ENCODE data around the gene BUB1.
"Not testable (repeated sequence)": the region's sequence is repeated elsewhere in the genome, so short reads cannot be mapped to it uniquely, and the experiment has no call there.

Gene BUB1

DNA sequence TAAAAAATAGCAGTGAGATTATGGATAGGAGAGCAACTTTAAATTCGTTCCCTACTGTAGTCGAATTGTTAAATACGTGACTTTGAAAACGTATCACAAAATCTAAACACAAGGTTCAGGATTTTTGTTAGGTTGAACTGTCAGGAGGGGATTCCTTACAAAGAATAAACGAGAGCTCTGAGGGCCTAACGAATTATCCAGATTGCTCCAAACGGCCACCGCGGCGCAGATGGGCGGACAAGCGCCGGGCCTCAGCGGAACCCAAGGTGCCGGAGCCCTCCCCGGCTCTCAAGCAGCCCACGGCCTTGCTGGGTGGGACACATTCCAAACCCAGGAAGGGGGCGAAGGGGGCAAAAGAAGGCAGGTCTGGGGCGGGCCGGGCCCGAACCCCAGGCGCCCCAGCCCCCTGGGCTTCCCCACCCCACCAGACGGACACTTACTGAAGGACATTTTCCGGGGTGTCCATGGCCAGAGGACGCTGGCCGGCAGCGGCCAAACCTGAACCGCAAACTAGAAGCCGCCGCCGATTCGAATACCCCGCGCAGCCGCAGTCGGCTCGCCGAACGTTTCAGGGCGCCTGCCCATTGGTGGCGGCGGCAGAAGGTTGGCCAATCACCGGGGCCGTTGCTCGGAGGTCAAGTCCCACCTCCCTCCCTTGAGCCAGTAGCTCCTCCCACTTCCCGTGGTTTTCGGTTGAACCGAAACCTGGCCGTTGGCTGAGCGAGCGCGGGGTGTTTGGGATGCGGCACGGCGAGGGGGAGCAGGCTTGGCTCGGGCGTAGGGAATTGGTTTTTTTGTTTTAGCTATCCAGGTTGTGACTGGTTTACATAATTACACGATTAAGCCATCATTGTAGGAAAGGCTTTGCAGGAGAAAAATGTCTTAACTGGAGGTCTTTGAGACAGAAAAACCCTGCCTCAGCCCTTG lies at the start of gene BUB1:
Gene BUB1 (minus strand): TSS at position 534 of the 927 bp plus-strand sequence. CDS start 68 bp downstream, at position 466.
- peak; percentile 90 to 94 (median 94) for DNase-seq (ENCODE audit: low read depth in 3 of 3)

DNA sequence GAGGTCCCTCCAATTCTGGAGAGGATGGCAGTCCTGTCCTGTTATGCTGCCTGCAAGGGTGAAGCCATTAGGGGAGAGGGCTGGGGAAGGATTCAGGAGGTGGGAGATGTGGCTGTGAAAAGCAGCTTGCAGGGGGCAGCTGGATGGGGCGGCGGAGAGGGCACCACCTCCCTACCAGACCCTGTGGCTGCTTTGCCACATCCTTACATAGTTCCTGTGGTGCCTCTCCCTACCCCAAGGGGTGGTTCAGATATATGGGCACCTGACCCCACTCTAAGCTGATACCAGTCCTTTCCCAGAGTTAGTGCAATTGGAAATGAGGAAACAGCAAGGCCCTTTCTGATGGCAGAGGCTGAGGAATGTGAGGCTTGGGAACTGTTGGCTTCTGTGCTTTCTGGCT lies 48.4 kb upstream of the BUB1 start:
- no peak for DNase-seq (ENCODE audit: low read depth in 3 of 3)

DNA sequence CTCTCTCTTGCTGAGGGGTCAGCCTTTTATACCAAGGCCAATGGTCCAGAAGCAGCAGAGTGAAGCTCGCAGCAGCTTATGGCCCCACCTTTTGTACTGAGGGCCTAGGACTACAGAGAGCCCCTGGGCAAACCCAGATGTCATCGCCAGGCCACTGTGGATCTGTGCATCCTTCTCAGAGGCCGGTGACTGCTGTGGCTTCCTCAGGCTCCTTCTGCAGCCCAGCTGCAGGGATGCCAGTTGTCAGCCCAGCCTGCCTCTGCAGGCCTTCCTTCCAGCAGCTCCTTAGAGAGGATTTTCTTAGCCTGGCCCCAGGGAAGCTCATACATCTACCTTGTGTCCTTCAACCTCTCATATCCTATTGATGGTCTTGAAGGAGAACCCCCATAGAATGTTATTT lies 48.0 kb upstream of the BUB1 start:
- no peak for DNase-seq (ENCODE audit: low read depth in 3 of 3)

DNA sequence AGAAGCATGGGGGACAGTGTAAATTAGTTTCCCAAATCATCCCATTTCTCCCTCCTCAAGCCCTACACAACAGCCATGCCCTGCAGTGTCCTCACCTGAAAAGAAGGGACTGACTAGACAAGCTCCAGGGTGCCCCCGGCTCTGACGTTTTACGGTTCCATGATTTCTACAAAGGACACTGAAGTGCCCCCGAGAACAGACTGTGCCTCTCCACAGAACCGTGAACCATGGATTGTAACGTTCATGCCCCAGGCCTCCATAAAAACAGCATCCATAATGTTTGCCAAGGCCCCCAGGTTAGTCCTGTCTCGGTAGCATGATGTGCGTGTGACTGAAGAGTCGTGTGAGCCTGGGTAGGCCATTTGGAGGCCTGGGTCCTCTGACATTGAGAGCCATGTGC lies 47.5 kb upstream of the BUB1 start:
- DNase-seq (ENCODE audit: low read depth in 3 of 3), result no peak

DNA sequence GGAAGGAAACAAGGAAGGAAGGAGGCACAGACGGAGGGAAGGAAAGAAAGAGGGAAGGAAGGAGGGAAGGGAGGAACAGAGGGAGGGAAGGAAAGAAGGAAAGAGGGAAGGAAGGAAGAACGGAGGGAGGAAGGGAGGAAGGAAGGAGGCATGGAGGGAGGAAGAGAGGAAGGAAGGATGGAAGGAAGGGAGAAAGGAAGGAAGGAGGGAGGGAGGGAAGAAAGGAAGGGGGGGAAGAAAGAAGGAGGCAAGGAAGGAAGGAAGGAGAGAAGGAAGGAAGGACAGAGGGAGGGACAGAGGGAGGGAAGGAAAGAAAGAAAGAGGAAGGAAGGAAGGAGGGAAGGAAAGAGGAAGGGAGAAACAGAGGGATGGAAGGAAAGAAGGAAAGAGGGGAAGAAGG lies 47.0 kb upstream of the BUB1 start:
- no peak for DNase-seq (ENCODE audit: low read depth in 3 of 3)

DNA sequence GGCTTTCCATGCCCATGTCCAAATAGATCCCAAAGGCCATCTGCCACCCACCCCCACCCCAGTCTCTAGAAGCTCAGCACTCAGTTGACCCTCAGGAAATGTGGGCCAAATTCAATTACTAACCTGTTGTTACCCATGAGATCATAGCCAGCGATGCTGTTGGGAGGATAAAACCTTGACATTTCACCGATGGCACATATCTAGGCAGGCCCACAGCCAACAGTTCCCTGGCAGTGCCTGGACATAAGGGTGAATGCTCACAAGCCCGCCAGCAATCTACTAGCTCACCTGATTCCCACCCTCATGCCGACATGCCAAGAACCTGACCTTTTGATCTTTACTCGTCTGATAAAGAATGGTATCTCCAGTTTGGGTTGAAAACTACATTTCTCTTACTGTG lies 42.7 kb upstream of the BUB1 start:
- DNase-seq (ENCODE audit: low read depth in 3 of 3), result no peak

DNA sequence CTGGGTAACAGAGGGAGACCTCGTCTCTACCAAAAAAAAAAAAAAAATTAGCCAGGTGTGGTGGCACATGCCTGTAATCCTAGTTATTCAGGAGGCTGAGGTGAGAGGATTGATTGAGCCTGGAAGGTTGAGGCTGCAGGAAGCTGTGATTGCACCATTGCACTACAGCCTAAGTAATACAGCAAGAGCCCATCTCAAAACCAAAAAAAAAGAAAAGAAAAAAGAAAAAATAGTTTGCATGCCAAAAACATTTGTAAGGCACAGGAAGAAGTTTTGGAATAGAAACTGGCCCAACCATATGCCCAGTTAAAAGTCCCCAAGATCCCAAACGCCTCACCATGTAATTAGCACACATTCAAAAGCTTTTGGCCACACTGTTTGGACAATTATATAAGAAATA lies 41.1 kb upstream of the BUB1 start:
- no peak for DNase-seq (ENCODE audit: low read depth in 3 of 3)

DNA sequence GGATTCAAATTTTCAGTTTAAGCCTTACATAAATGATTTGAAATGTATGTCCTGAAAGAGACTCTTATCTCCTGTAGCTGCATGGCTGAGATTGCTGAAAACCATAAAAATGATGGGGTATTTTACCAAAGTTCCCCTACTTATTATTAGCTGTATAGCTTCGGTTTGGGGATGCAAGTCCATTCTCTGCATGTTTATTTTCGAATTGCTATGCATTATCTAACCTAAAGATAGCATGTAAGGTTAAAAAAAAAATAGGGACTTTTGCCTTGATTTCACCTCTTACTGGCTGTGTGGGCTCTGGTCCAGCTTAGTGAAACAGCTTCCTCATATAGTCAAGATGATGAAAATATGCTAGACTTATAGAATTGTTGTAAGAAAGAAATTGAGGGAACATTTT lies 40.5 kb upstream of the BUB1 start:
- DNase-seq (ENCODE audit: low read depth in 3 of 3), result no peak

DNA sequence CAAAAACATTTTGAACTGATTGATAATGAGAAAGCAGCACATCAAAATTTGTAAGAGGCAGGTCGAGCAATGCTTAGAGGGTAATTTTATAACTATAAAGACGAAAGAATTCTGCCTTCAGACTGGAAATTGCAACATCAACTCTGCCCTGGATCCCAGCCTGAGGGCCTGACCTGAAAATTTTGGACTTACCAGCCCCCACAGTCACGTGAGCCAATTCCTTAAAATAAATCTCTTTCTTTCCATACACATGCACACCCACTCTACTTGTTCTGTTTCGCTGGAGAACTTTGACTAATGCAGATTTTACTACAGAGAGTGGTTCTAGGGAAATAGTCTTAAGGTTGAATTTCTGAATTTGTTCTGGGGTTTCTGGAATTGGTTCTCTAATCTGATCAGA lies 39.9 kb upstream of the BUB1 start:
- DNase-seq (ENCODE audit: low read depth in 3 of 3), result no peak

DNA sequence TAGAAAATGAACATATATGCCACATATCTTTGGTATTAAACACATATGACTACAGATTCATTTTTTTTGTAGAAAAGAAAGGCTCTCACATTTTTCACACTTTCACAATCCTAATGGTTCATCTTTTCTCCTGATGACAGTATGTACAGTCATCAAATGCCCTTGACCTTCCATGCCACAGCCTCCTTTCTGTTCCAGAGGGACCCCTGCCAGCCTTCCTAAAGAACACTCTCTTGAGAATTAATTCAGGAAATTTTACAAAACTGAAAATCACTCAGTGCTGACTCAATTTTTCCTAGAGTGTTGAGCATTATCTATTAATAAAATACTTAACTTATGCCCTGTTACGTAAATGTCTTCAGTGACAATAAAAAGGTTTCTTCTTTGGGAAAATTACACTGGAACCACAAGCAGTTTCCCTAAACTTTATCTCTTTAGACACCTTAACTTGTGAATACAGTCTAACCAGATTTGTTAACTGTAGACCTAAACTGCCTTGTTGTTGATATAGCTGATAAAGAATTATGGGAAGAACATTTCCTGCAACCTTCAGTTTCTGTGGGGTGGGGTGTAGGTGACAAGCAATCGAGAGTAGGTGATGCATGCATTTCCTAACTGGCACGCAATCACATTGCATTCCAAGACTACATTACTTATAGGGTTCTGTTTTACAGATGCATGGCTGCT lies 39.2 kb upstream of the BUB1 start:
- DNase-seq (ENCODE audit: low read depth in 3 of 3), result no peak

DNA sequence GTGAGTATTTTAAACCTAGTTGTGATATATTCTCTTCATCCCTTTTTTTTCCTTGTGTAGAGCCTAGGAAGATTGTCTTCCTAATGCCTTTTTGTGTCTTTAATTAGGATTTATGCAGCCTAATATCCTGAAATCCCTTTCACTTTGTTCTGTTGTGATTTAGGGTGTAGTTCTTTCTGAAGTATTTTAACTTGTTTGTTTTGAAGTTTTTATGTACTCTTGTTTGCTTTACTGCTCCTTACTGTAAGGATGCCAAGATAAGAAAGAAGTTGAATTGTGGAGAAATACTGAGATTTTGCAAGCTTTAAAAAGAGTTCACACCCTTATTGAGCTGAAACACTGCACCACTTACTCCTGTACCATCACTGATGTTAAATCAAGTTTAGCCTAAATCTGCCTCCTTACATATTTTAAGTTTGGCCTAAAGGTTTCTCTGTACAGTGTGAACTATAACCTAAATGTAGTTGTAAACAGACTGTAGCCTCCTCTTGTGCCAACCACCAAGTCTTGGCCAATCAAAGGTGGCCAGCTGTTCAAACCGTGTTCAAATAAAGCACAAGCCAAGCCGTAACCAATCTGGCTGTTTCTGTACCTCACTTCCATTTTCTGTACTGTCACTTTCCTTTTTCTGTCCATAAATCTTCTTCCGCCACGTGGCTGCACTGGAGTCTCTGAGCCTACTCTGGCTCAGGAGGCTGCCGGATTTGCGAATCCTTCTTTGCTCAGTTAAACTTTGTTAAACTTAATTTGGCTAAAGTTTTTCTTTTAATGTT lies 36.8 kb upstream of the BUB1 start:
- no peak for DNase-seq (ENCODE audit: low read depth in 3 of 3)

DNA sequence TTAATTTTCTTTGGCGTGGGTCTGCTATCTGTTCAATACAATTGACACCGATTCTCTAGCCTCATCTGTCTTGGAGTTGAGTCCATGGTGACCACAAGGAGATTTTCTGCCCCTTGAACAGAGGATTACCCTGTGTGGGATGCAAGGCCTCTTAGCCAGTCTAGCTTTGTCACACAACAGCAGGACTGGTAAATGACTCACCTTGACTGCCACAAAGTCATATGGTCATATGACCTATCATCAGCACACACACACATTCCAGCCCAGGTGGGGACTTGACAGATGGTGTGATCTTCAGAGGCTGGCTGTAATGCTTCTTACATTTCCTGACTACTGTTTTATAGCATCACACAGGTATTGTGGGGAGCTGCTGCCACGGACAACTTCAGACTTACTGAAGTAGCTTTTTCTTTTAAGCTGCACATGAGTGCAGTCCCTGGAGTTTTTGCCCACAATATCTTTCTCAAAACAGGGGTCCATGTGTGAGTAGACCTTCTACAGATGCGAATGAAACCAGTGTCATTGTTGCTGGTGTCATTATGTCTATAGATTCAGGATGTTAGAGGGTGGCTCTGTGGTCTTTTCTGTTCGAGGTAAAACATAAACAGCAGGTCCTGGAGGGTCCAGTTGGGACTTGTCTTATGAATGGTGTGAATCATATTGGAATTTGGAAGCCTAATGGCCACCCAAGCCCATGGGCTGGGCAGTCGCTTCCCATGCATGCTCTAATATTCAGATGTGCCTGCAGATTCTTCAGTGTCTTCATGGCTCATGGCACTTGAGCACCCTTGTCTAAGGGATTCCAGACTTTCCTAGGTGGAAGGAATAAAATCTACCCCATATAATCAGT lies 35.9 kb upstream of the BUB1 start:
- DNase-seq (ENCODE audit: low read depth in 3 of 3), result no peak

DNA sequence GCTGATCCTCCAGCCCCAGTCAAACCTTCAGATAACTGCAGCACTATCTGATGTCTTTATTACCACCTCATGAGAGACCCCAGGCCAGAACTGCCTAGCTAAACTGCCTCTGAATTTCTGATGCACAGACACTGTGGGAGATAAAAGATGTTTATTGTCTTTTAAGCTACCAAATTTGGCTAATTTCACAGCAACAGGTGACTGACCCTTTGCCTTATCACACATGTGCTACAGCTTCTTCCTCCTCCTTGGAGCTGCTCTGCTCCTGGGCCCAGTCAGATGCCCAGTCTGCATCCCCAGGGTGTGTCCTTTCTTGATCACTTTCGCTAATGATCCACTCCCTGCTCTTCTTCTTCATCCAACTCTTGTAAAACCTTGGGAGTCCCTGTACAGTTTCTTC lies 34.9 kb upstream of the BUB1 start:
- no peak for DNase-seq (ENCODE audit: low read depth in 3 of 3)

DNA sequence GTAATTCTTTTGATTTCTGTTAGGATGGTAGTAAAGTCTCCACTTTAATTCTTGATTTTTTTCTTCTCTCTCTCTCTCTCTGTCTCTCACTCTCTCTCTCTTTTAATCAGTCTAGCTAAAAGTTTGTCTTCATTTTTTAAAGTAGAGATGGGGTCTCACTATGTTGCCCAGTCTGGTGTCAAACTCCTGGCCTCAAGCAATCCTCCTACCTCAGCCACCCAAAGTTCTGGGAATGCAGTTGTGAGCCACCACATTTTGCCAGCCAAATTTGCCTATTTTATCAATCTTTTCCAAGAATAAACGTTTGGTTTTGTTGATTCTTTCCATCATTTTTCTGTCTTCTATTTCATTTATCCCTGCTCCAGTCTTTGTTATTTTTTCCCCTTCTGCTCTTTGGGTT lies 30.6 kb upstream of the BUB1 start:
- no peak for DNase-seq (ENCODE audit: low read depth in 3 of 3)

DNA sequence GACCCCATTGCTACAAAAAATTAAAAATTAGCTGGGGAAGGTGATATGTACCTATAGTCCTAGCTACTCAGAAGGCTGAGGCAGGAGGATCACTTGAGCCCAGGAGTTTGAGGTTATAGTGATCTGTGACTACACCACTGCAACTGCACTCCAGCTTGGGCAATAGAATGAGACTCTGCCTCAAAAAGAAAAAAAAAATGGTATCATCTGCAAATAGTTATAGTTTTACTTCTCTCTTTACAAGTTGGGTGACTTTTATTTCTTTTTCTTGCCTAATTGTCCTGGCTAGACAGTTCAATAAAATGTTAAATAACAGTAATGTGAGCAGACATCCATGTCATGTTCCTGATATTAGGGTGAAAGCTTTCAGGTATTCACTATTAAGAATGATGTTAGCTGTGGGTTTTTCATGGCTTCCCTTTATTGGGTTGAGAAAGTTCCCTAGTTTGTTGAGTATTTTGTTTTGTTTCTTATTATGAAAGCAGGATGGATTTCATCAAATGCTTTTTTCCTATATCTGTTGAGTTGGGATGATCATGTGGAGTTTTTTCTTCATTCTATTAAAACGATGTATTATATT lies 29.6 kb upstream of the BUB1 start:
- DNase-seq (ENCODE audit: low read depth in 3 of 3), result no peak

DNA sequence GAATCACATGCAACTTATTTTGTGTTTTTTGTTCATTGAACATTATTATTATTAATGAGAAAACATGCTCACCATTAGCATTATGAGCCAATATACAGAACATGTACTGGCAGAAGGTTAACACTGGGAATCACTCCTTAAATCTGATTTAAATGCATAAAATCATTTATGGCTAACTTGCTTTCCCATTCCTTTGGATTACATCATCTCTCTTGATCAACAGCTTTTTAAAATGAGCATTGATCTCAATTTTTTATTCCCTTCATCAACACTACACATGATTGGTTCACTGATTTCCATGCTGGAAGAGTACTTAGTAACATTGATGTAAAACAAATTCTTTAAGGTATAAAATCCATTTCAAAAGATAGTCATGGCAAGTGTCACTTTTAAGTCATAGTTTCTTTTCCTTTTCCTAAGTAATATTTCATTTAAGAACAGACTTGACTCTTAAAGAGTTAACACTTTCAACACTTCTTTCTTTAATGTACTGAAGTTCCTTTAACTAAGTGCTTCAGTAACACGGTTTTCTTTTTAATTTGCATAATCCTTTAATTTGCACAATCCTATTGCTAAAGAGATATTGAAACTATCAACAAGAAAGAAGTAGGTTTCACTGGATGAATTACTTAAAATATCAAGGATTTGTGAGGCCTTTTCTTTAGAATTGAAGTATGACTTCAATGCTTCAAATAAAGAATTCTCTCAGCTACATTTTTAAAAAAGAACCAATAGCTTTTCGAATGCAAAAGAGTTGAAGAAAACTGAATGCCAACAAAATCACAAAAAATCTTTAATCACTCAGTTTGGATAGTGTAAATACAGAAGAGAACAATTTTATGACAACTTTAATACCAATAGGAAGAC lies 24.9 kb upstream of the BUB1 start:
- DNase-seq (ENCODE audit: low read depth in 3 of 3), result no peak

DNA sequence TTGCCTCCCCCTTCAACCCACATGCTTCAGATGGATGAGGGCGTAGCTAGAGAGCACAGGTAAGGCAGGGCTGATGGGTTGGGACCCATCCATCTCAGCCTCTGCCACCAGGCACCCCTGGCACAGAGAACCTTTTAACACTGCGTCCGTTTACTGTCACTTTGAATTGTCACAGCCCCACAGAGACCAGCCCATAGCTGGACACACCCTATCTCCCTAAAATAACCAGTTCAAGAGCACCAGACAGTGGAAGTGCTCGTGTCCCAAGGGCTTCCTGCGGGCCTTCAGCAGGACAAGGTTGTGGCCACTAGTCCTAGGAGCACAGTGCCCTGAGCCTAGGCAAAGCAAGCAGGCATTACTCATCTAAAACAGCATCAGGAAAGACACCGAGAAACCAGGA lies 20.4 kb upstream of the BUB1 start:
- DNase-seq (ENCODE audit: low read depth in 3 of 3), result not testable (repeated sequence)

DNA sequence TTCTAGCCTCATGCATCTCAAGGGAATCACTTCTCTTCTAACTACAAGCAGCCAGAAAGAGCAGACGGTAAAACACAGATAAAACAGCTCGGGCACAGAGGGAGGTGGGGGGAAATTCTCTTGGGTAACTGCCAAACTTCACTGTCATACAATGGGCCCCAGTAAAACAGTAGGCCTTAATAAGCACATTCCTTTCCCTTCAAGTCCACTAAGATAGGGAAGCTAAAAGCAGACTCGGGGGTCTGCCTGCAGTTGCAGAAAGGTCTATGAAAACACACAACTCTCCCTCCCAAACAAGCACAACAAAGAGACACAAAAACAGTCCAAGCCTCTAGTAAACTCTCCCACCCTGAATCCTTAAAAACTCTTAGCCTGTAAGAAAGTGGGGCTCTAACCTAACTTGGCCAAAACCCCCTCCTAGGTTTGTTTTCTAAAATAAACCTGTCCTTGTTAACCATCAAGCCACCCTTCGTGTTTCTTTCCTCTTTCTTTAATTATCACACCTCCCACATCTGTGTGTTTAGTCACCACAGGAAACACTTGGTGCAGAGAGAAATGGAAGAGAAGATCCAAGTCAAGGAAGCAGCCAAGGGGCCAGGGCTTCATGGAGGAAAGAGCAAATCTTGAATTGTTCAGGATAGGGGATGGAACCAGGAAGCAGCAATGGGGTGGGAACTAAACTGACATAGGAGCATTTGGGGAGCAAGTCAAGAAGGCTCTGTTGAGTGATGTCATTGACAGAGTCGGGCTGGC lies 17.5 kb upstream of the BUB1 start:
- not testable (repeated sequence) for DNase-seq (ENCODE audit: low read depth in 3 of 3)

DNA sequence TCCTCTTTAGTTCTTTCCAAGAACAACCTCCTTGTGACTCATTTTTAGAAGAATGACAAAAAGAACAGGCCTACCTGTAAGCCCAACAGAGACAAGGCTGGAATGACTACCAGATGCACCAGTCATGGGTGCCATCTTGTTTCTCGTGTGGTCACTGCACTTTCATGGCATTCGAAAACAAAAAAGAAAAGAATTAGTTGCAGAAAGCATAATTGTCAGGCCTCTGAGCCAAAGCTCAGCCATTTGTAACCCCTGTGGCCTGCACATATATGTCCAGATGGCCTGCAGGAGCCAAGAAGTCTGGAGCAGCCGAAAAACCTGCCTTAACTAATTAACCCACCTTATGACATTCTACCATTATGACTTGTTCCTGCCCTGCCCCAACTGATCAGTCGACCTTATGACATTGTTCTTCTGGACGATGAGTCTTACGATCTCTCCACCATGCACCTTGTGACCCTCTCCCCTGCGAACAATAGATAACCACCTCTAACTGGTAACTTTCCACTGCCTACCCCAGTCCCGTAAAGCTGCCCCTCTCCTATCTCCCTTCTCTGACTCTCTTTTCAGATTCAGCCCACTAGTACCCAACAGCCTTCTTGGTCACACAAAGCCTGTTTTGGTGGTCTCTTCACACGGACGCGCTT lies 13.9 kb upstream of the BUB1 start:
- no peak for DNase-seq (ENCODE audit: low read depth in 3 of 3)

All from stimulated activated CD4-positive, alpha-beta T cell treated with anti-CD3 and anti-CD28 coated beads, TNF-alpha, amount 100 ng/mL, for 24 hours (primary cell).